Fibroblast of skin of scalp (primary cell): Measurements from ENCODE around the gene GIPC2.
"Not testable (repeated sequence)": the region's sequence is repeated elsewhere in the genome, so short reads cannot be mapped to it uniquely, and the experiment has no call there.

ENCODE experiments used
- DNase-seq: peaks from one replicate; pipeline ENCODE4 v3.0.0-alpha.2; 2013

GIPC2 gene

GRCh38 chr1:78036450-78036849 lies 9.3 kb upstream of the GIPC2 start:
- no peak for DNase-seq

GRCh38 chr1:78038071-78038470 lies 7.7 kb upstream of the GIPC2 start:
- DNase-seq: no peak

DNA sequence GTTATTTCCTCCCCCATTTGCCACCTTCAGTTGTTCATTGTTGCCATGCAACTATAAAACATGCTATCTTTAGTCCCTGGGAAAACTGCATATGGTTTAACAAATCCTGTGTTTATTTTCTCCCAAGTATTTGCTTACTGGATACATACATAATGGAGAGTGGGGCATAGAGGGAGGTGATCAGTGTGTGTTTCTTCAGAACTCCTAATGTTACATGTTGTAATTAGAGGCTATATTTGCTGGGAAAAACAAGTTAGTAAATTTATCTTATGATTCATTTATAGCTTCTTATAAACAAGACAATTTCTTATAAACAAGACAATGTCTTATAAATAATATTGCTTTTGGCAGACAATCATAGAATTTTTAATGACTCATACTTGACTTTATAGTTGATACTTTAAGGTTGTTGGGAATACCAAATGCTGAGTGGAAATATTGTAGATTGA lies 7.3 kb upstream of the GIPC2 start:
- no peak for DNase-seq

DNA sequence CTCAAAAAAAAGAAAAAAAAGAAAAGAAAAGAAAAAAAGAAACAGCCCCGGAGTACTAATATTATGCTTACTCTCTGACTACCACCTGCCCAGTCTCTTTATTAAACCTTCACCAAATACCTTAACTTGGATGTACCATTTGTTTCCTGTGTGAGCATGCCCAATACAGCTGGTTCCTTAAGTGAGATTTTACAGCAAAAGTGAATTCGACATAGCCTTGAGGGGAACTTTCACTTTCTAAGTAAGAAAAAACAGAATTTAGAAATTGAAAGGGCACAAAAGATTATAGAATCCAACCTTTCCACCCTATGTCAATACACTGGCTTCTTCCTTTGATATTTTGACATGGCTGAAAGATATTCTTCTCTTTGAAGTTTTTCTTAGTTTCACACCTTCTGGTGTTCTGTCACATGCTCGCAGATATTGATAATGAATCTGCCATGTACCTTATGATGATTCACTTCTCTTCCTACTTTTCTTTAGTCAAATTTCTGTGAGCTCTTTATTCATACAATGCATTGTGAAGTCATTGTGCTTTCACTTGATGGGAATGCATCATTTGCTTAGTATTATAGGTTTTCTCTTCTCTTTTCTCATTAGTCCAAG lies 5.2 kb upstream of the GIPC2 start:
- DNase-seq: no peak

DNA sequence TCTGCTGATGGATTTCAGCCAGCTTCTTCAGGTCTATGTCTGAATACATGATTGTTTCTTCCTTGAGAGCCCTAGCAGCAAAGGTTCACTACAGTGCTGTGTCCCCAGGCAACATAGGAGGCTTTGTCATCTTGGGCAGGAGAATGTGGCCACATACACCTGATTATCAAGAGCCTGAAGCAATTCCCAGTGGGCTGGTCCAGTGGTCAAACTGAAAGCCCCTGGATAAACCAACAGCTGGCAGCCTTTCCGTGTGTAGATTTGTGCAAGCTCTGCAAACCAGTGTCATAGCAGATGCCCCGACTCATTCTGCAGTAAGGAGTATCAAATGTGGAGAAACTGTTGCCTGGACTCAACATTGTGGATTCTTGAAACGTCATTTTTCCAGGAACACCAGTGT lies 2.3 kb upstream of the GIPC2 start:
- DNase-seq: no peak

DNA sequence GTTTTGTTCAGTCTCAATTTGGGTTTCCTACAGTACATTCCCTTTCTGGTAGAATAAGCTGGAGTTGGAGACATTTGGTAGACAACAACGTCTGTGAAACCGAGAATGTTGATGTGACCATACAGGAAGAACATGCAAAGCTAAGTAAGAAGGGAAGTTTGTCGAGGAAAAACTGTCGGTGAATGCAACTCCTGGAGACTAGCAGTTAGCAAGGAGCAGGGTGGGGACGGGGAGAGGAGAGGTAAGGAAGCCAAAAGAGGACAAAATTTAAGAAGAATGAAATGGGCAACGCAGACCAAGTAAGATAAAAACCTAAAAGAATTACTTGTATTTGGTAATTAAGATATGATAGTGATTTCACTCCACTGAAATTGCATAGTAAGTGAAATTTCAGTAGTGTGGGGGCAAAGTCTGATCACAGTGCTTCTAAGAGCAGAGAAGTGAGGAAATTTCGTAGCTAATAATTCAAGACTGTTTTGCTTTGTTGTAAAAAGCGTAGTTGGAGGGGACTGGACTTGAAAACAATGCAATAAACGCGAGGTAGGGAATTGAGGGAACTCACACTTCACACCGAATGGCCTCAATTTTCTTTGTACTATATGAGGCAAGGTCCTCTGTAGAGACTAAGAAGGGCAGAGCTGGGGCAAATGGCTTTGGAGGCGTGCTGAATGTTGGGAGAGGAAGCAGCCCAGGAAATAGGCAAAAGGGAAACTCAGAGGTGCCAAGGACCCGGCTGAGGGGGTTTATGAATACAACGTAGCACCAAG lies 787 bp upstream of the GIPC2 start:
- no peak for DNase-seq

- DNase-seq: no peak
Measured at GRCh38 chr1:78045563-78045925, 222 bp upstream of the GIPC2 start.

DNA sequence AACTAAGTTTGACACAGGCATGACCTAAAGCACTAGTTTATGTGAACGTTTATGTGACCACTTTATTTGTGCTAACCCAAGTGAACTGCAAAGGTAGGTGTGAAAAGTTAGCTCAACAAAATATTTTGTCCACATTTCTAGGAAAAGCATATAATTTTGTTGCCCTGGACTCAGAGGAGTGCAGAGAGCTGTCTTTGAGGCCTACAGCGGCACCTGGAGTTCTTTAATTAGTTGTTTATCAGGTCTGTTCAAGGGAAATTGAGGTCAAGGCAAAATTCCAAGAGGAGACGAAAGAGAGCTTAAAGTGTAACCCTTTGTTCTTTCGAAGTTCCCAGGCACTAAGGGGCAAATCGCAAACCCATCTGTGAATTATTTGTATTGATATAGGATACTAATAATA lies 1.3 kb downstream of the GIPC2 start:
- no peak for DNase-seq

DNA sequence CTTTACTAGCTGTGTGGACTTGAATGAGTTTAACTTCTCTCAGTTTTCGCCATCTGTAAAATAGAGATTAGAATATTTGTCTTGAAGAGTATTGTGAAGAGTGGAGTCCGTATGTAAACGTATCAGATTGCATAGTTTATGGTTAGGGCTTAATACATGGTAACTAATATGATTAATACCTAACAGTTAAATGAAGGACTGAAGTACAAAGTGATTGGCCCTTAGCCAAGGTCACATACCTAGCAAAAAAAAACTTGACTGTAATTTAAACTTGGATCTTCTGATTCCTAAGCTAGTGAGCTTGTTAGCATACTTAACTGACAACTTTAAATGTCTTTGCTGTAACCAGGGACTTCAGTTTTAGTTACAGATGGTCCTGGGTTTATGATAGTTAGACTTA lies 1.9 kb downstream of the GIPC2 start:
- no peak for DNase-seq

- DNase-seq: no peak
Measured at GRCh38 chr1:78048446-78048845, 2.7 kb downstream of the GIPC2 start.

- no peak for DNase-seq
Measured at GRCh38 chr1:78049396-78049795, 3.6 kb downstream of the GIPC2 start.

- no peak for DNase-seq
Measured at GRCh38 chr1:78051005-78051404, 5.2 kb downstream of the GIPC2 start.

DNA sequence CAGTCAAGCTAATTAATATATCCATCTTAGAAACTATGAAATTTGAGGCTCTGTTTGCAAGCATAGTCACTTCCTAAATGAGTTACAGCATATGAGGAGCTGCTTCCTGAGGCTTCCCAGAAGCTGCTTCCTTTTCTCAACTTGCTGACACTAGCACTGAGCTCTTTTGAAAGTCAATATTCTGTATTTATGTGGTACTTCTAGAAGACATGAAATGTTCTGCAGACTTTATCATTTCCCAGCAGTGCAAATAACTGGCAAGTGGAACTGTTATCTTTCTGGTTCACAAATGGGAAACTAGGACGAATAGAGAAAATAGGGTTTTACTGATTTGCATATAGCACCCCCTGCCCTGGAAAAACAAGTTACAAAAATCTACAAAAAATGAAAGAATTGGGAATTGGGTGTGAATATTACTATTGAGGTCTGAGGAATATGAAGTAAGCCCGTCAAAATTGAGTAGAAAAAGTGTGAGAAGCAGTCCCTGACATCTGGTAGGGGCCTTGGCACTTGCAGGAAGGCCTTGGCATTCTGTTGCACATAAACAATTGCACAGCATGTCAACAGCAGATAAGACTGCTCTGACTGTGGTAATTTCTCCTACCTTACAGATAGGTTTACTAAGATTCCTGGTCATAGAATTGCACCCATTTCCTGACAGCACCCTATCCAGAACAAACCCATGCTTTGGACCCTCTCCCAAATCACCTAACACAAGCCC lies 7.1 kb downstream of the GIPC2 start:
- DNase-seq: no peak

DNA sequence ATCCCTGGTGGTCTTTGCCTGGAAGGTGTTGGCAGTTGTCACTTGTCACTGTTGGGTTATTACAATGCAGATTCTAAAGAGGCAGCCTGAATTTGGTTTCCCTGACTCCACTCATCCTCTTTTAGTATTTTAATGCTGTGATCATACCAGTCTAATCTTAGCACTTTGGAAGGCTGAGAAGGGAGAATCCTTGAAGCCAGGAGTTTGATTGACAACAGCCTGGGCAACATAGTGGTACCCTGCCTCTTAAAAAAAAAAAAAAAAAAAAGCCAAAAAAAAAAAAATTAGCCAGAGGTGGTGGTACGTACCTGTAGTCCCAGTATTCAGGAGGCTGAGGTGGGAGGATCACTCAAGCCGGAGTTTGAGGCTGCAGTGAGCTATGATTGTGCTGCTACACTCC lies 7.7 kb downstream of the GIPC2 start:
- no peak for DNase-seq

- peak; percentile 28 for DNase-seq
Measured at GRCh38 chr1:78054559-78054958, 8.8 kb downstream of the GIPC2 start.

DNA sequence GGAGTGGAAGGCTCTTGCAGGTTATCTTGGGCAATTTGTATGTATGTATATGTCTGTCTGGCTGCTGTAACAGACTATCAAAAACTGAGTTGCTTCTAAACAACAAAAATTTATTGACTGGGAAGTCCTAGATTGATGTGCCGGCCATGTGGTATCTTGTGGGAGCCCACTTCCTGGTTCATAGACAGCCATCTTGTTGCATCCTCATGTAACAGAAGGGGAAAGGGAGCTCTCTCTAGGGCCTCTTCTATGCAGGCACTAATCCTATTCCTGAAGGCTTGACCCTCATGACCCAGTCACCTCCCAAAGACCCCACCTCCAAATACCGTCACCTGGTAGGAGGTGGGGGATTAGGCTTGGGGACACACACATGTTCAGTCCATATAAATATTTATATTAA lies 9.2 kb downstream of the GIPC2 start:
- DNase-seq: no peak

DNA sequence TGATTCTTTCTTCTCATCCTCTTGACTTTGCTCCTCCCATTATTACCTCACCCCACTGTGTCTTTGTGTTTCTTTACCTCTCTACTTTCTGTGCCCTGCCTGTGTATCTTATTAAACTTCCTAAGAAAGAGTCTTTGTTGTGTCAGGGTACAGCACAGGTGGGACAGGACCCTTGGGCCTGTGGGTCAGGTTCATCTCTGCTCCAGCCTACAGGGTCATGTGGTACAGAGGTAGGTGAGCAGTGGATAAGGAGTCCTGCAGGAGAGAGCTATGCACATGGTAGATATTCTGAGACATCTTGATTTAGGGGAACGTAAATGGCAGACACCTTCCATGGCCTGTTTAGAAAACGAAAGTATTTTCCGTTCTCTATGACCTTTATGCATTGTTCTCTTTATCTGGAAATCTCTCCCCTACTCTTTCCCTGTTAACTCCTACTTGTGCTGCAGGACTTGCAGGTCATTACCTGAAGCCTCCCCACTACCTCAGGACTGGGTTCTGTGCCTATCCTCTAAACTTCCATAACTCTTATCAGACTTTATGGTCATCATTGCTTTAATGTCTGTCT lies 9.9 kb downstream of the GIPC2 start:
- DNase-seq: no peak

DNA sequence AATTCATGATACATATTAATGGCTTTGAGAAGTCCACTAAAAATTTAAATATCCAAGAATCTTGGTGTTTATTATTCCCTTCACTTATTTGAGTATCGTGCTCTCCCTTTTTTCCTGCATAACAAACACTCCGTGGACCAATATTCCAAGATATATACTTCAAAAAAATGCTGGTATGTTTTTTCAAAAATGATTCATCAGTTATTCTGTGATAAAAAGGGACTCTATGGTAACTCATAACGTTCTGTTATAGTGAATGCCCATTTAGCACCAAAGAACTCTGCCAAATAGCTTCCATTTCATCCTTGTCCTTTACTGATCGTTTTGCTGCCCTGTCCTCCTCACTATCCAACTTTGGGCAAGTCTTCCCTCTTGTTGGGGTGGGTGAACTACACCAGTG lies 12.9 kb downstream of the GIPC2 start:
- no peak for DNase-seq

DNA sequence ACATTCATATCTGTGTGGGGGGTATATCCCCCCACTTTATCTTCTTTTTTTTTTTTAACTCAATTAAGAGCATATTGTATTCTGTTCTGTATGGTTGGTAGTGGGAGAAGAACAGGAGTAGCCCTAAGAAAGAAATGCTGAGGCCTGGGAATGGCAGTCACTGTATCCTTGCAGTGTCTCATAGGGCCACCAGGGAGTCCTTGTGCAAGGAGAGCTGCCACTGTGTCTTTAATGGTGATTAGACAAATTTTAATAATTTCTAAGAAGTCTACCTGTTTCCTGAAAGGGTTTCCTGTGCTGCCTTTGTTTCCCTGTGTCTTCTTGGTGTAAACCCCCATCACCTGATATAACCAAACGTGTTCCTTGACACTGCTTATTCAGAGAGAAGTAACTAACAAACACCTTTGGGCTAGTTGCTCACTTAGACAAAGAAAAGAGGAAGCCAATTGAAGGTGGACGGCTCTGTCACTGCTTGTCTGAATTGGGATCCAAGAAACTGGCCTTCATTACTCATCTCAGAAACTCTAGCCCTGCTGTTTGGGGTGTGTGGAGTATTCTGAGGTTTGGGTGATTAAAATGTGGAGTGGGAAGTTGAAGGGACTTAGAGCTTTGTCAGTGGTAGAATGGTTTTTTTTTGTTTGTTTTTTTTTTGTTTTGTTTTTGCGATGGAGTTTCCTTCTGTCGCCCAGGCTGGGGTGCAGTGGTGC lies 15.2 kb downstream of the GIPC2 start:
- DNase-seq: no peak

- DNase-seq: peak; percentile 82
Measured at GRCh38 chr1:78061825-78062523, 16.2 kb downstream of the GIPC2 start.

DNA sequence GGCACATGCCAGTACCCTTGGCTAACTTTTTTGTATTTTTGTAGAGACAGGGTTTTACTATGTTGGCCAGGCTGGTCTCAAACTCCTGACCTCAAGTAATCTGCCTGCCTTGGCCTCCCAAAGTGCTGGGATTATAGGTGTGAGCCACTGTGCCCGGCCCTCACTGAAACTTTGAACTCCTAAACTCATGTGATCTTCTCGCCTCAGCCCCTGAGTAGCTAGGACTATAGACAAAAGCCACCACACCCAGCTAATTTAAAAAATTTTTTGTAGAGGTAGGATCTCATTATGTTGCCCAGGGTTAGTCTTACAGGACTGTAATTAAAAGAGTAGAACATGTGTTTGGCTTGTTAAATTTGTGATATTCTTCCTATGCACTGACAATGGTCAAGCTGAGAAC lies 19.1 kb downstream of the GIPC2 start:
- DNase-seq: not testable (repeated sequence)

GRCh38 chr1:78068681-78069283 lies 23.0 kb downstream of the GIPC2 start:
- DNase-seq: no peak
